HG02938 (cell line): ENCODE results near the gene LRRC7.

Experiments
- ATAC-seq: cut with Tn5 transposase; IDR thresholded peaks from one replicate; pipeline ENCODE4 v1.9.1; 2021; ENCODE audit warnings: mild to moderate bottlenecking, moderate library complexity; ENCODE audit not compliant: unreplicated experiment

LRRC7 gene

DNA sequence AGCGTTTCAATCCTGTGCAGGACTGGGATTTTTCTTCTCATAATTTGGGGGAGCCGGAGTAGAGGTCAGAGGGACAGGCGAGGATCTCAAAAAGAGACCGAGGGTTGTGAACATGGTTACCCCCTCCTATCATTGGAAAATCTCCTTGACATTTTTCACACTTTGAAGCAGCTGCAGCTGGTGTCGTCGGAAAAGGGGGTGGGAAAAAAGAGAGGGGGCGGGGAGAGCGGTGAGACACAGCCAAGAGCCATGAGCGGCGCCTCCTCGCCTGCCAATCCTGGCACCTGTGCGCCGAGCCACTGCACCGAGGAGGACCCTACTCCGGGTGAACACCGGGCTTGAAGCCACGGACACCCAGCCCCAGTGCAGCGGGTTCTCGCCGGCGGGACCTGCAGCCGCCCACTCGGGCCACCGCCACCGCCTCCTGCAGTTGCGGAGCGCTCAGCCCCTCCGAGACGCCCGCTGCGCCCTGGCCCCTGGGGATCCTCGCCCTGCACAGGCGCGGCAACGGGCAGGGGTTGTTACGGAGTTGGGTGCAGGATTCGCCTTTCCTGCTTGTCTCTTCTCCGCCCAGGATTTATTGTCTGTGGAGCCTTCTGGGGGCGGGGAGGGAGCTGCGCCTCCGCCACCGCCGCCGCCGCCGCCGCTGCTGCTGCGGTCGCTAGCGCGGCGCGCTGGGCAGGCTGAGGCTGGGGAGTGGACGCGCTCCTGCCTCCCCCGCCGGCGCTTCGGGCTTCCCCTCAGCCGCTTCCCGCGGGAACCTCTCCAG lies at the start of gene LRRC7:
TSS of gene LRRC7 (plus strand) at position 271 of the 769 bp plus-strand sequence. CDS start 718 bp downstream, outside the sequence.
- no peak for ATAC-seq

DNA sequence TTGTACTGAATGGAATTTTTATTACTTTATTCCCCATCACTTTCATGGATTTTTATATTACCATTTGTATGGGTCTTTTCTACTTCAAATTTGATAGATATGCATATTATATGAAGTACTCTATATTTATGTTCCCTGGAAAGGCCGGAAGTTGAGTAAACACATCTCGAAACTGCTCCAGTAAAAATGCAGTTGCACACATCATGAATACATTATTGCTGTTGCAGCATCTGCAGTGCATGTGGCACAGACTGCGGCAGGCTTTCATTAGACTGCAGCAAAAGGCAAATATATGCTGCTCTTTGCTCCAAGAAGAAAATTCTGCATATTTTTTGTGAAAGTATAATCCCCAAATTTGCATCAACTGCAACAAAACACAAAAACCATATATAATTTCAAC lies 48.7 kb upstream of the LRRC7 start:
- ATAC-seq, result no peak

DNA sequence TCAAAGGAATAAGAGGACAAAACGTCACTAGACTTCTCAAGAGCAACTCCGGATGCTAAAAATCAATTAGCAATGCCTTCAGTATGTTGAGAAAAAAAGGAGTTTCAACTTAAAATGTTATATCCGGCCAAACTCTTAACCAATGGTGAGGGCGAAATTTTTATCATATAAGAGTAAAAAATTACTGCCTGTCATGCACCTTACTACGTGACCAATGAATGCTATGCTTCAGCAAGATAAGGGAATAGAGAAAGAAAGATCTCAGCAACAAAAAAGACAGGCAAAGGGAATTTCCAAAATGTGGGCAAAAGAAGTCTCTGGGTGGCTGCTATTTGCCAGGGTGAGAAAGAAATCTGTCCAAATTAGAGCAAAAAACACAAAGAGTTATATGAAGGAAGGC lies 47.4 kb upstream of the LRRC7 start:
- no peak for ATAC-seq

DNA sequence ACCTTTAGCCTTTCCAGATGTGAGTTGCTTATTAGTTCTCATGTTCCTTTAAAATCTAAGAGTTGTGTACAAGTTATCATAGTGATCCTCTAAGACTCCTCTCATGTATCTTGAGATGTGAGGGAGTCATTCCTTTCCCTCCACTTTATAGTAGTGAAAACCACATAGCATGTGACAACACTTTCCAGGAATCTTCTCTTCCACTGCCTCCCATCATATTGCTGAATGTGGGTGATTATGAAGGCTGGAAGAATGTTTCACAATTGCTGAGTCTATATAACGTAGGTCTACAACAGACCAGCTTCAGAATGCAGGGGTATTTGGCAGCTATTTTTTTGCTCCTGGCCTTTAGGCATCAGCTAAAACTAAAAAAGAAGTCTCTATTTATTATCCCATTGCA lies 44.7 kb upstream of the LRRC7 start:
- ATAC-seq, result no peak

DNA sequence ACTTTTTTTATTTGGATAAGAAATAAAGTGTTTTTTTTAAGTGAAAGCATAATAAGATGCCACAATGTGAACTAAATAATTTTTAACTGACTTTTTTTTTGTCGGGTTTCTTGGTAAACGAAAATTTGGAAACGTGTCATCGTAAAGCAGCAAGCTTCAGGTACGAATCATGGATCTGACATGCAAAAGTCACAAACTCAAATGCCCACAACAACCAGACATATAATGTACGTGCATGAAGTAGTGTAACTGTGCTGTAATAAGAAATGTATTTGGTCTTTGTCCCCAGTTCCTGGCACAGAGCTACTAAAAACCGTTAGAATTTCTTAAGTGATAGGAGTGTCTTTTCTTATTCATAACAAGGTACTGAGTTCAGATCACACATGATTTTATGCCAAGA lies 44.3 kb upstream of the LRRC7 start:
- ATAC-seq, result no peak

DNA sequence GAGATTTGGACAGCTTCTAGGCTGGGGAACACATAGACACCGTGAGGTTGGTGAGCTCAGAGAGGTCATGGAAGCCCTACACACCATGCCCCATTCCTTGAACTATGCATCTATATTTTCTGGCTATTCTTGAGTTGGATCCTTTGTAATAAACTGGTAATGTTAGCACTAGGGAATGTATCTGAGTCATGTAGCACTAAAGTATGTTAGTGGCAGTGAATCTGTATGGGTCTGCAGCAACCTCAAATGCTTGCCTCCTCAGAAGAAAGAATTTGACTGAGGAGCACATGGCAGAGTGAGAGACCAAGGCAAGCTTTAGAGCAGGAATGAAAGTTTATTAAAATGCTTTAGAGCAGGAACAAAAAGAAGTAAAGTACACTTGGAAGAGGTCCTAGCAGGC lies 43.7 kb upstream of the LRRC7 start:
- ATAC-seq, result no peak

DNA sequence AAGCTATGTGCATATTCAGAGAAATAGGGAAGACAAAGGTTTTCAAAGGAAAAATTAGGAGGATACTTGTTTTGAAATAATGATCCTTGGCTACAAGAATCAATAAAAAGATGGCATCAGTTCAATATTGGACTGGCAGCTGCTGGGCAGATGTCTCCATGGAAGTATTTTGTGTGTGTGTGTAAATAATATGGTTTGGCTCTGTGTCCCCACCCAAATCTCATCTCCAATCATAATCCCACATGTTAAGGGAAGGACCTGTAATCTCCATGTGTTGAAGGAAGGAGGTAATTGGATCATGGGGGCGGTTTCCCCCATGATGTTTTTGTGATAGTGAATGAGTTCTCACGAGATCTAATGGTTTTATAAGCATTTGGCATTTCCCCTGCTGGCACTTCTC lies 40.4 kb upstream of the LRRC7 start:
- no peak for ATAC-seq

DNA sequence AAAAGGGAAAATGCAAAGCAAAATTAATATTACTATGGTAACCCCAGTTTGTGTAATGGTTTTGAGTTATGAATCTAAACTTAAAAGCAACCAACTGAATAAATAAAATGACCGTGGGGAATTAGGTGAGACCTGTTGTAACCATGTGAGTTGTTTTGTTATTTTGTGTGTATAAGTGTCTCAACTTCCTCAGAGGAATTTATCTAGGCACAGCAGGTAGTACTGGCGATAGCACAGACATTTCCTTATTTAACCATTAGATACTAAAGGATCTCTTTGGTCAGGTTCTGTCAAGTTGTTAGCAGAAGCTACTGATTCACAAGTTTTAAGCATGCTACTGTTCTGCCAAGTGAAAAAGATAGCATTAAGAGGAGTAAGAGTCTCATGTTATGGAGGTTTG lies 39.3 kb upstream of the LRRC7 start:
- no peak for ATAC-seq

DNA sequence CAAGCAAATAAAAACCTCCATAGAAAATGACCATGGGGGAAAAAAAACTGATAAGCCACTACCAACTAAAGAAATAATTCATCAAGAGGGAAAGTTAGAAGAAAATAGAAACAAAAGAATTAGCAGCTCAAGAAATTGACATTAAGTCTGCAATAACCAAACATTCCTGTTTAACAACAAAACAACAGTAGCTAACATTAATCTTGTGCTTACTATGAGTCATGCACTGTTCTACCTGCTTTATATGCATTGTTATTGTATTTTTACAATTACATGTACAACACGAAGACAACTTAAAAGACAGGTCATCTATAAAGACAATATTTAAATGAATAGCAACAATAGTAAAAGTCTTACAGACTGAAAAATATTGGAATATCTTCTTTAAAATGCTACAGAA lies 34.4 kb upstream of the LRRC7 start:
- no peak for ATAC-seq

DNA sequence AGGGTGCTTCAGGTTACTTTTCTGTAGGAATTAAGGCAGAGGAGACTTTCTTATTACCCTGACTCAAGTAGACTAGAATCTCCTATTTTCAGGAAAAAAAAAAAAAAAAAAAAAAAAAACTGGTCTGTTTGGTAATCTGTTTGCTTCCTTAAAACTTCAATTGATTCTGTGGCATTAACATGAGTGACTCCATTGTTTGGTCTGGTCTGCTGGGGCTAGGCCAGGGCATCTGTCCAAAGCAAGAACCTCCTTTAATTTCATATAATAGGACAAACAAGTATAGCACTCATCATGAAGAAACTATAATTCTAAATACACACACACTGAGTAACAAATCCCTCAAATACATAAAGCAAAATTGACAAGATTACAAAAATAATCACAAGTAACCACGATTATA lies 32.9 kb upstream of the LRRC7 start:
- ATAC-seq, result no peak

DNA sequence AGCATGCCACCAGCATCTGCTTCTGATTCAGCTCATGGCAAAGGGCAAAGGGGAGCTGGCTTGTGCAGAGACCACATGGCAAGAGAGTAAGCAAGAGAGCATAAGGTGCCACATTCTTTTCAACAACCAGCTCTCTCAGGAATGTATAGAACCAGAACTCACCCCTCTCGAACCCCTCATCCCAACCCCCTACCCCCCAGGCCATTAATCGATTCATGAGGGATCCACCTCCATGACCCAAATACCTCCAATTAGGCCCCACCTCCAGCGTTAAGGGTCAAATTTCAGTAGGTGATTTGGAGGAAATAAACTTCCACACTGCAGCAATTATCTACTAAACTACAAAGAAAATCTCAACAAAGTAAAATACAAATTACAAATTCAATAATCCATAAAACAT lies 32.2 kb upstream of the LRRC7 start:
- ATAC-seq, result no peak

DNA sequence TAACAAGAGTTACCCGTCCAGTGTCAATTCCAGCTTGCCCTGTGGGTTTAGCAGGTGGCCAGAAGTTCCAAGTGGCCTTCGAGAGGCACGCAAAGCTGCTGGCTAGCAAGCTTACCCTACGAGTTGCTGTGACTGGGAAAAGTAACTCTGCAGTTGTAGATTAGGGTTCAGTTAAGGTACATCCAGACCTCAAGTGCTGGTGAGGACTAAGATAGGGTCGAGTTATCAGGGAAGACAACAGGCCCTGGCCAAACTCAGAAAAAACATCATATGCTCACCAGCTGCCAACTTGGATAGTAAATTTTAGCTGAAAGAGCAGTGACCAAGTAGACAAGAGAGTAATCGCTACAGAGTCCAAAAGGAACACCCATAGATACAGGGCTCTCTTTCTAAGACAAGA lies 27.7 kb upstream of the LRRC7 start:
- ATAC-seq, result no peak

DNA sequence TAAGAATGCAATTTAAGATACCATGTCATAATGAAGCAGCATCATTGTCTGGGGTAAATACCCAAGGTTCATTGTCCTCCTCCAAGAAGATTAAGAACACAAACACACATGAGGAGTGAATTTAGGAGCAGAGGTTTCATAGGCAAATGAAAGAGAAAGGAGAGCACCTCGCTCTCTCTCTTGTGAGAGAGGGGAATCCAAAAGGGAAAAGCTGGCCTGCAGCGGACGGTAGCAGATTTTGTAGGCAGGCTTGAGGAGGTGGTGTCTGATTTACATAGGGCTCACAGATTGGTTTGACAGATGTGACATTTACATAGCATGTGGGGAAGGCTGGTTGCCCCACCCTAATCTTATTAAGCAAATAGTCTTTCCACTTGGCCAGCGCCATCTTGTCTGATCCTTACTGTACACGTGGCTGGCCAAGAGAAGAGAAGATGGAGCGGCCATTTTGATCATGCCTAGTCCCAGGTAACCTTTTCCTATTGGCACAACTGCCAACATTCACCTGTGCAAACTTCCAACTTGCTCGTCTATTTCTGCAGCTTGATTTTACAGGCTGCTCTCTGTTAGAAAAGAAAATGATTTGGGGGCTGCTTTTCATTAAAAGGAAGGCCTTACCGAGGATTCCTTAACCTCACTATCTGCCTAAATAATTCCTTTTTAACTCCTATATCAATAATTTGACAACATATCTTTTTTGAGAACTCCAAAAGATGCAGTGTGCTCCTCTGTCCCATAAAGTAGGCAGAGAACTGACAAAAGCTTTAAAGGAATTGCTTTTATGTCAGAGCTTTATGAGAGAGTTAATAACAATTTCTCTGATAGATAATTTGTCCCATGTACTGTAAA lies 16.0 kb upstream of the LRRC7 start:
- ATAC-seq, result no peak

DNA sequence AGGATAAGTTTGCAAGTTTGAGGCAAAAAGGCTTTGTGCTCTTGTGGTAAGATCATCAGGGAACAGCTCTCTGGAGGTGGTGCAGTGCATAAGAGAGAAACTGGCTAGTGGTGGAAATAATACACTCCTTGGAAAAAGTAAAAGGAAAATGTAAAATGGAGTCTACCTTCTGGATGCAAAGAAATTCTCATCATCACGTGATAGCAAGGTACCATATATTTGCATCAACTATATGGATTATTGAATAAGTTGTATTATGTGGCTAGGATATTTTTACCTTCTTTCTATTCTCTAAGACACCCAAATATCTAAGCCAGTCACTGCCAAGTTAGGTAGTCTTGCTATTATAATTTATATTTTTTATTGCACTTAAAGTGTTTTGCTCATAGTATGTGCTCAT lies 14.0 kb upstream of the LRRC7 start:
- ATAC-seq, result no peak

DNA sequence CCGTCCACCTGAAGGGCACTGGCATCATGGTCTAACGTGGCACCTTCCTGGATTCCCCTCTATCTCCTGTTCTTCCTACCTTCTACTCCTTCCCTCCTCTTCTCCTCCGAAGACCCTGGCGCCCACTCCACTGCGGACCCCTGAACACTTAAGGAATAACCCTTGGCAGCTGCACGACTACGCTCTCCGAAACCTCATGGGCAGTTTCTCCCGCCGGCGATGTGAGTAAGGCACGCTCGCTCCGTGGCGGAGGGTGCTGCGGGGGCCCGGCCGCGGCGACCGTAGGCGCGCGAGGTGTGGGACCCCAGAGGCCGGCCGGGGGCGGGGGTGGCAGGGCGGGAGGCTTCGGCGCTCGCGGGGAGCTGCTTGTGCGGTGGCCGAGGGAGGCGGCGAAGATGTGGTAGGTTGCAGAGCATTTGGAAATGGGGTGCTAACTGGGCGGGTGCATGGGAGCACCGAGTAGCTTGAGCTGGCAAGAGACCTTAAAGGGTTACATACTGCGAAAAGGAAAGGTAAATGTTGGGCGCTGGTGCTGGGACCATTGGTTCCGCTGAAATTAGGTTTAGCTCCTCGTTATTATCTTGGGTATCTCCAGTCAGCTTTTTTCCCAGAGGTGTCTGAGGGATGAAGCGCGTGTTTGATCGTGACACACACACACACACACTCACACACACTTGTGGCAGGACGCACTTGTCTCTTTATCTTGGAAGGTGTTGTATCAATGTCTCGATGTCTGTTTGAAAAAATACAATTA lies 876 bp downstream of the LRRC7 start:
- no peak for ATAC-seq

DNA sequence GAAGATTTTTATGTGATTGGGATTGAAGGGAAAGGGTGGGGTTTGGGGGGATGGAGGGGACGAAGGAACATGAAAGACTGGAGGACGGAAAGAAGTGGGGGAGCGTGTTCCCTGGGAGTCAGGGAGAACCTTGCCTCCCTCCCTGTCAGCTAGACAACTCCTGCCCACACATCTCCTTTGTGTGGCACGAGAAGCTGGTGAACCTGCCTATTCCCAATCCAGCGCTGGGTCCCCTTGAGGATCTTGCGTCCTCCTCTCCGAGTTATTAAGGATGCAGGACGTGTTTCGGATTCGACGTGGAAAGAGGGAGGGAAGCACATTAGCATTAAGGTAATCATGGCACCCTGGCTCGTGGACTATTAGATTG lies 1.4 kb downstream of the LRRC7 start:
- ATAC-seq, result no peak

DNA sequence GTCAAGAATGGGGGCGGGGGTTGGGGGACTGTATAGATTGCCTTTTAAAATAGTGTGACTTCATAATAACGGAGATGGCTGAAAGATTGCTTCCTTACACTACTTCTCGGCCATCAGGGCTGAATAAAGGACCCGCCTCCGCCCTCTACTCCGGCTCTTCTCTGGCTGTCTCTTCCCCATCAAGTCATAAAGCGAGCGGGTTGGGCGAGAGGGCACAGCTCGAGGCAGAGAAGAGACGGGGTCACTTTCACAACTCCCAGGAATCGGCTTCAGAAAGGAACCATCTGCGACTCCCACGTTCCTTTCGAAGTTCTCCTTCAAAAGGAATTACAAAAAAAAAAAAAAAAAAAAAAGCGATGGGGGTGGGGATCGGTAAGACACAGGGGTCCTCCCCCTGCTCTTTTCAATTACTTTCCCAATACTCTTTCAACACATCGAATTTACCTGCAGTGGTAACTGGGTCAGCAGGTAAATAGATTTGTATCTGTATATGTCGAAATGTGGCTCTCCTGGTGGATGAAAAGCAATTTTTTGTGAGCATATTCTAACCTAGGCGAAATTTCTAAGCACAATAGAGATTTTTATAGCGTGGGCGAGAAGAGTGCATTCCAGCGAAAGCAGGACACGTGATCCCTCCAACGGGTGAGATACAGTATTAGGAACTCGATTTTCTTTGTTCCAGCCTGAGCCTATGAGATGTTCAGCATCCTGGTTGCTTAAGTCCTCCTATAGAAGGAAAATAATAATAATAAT lies 2.0 kb downstream of the LRRC7 start:
- no peak for ATAC-seq

DNA sequence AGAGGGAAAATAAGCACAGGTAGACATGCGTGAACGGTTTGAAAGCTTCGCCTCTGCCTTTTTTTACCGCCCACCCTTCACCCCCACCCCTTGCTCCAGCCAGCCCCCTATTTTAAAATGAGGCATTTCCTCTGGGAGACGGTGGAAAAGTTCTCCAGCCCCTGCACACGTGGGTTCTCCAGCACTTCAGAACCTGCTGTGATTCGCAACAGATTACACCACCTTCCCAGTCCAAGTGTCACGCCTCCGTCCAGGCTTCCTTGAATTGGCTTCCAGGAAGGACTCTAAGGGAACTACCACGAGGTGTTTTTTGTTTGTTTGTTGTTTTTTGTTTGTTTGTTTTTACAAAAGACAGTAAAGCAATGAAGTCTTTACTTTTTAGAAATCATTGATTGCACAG lies 2.6 kb downstream of the LRRC7 start:
- ATAC-seq, result no peak

DNA sequence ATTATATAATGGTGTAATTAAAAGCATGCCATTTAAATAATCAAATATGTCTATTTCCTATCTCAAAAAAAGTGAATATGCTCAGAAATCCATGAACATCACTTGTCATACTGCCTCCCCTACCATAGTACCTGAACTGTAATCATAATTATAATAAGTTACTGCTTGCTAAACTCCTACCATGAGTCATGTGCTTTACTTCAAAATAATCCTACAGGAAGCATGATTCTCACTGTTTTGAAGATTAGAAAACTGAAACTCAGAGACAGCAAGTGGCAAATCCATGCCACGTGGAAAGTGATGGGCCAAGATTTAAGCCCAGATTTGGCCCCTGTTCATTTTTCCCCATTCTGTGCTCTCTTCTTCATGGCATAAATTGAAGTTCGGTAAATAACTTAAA lies 5.2 kb downstream of the LRRC7 start:
- ATAC-seq, result no peak

DNA sequence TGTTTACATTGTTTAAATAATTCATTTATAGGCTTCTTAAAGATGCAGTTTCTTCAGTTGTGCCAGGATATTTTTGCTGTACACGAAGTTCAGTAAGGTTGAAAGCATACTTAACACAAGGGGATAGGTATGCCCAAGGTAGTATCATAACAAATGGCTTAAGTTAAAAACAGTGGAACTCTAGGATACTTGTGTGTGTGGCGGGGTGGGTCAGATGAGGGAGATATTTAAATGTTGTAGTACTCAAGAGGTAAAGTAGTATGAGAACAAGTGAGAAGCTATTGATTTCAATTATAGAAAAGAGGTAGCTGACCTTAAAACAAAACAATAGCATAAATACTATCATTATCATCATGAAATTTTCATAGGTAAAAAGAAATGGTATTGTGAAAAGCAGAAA lies 6.2 kb downstream of the LRRC7 start:
- no peak for ATAC-seq

DNA sequence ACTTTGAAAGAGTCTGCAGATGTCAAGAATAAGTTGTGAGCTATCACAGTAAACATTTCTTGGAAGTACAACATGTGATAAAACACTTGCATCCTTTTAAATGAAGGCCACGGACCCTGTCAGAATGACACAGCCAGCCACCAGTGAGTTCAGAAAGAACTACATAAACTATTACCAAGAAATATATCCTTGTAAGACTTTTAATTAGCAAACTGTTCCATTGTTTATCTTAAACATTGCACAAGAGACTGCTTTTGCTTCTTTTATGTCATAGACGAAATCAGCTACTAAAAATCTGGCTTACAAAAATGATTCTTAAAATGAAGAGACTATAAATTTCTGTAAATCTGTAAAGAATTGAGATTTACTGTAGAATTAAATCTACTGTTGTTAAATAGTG lies 17.9 kb downstream of the LRRC7 start:
- ATAC-seq, result no peak
